Mucosa of rectum (tissue), 2 donors: ENCODE measurements around the gene CDH24.

Source experiments
- H3K27ac ChIP-seq, 2 donors: one replicate each; pipeline ENCODE4 v1.7.0; 2013; ENCODE audit warnings: inconsistent platforms in 2 of 2, low read depth in 2 of 2, low read length in 2 of 2
- H3K27me3 ChIP-seq, 2 donors: one replicate each; pipeline ENCODE4 v1.7.0; 2013; ENCODE audit warnings: low read length in 2 of 2; ENCODE audit not compliant: control insufficient read depth in 2 of 2, insufficient read depth in 2 of 2
- H3K36me3 ChIP-seq, 2 donors: one replicate each; pipeline ENCODE4 v1.7.0; 2013; ENCODE audit warnings: low read length in 2 of 2; ENCODE audit not compliant: control insufficient read depth in 2 of 2, insufficient read depth in 2 of 2
- H3K4me1 ChIP-seq, 2 donors: one replicate each; pipeline ENCODE4 v1.7.0; 2013; ENCODE audit warnings: low read length in 2 of 2, mild to moderate bottlenecking in 1 of 2; ENCODE audit not compliant: control insufficient read depth in 2 of 2, insufficient read depth in 2 of 2
- H3K4me3 ChIP-seq, 2 donors: one replicate each; pipeline ENCODE4 v1.7.0; 2013; ENCODE audit warnings: low read length in 2 of 2
- H3K9ac ChIP-seq, 2 donors: one replicate each; pipeline ENCODE4 v1.7.0; 2013; ENCODE audit warnings: low read length in 2 of 2, low read depth in 1 of 2, mild to moderate bottlenecking in 1 of 2
- H3K9me3 ChIP-seq, 2 donors: one replicate each; pipeline ENCODE4 v1.7.0; 2013; ENCODE audit warnings: low read length in 2 of 2; ENCODE audit not compliant: control insufficient read depth in 2 of 2
- donor health status: healthy.
- donor health status: Normal muscosa, but diverticular disease.

CDH24 gene

DNA sequence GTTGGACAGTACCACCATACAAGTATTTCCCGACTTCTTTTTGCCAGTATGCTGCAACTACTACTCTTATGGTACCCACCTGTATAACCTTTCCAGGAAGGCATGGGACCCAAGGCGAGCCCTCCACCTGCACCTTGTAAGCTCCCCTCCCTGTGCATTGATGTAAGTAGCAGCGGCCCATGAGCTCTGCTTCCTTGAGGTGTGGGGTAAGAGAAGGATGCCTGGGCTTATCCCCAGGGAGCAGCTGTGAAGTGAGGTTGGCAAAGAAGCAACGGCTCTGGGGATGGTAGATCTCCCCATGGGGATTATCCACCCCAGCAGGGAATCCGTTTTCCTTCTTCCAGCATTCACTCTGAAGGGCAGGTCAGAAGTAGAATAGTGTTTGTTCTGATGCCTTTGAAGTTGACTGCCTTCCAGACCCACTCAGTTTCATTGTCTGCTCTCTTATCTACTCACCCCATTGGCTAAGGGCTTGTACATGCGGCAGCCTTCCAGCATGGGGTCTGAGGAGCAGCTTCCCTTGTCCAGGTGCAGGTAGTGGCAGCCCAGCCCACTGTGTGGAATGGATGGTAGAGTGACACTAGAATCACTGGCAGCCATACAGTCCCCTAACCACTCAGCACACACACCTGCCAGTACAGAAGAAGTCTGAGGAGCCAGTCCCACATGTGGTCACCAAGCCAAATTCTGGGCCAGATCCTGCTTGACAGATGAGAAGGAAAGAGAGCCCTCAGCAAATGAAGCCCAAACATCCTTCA lies 44.1 kb upstream of the CDH24 start:
- no peak overlapping the region for H3K4me3 ChIP-seq
- no peaks in the 10 kb centered on the region for H3K9me3 ChIP-seq
- H3K9ac ChIP-seq, result no peak overlapping the region
- peaks cover 15 to 18% of the 10 kb centered on the region in 2 donors for H3K36me3 ChIP-seq
- peaks cover 5 to 6% of the 10 kb centered on the region in 2 donors for H3K4me1 ChIP-seq
- H3K27me3 ChIP-seq, result no peaks in the 10 kb centered on the region
- H3K27ac ChIP-seq, result no peak overlapping the region

DNA sequence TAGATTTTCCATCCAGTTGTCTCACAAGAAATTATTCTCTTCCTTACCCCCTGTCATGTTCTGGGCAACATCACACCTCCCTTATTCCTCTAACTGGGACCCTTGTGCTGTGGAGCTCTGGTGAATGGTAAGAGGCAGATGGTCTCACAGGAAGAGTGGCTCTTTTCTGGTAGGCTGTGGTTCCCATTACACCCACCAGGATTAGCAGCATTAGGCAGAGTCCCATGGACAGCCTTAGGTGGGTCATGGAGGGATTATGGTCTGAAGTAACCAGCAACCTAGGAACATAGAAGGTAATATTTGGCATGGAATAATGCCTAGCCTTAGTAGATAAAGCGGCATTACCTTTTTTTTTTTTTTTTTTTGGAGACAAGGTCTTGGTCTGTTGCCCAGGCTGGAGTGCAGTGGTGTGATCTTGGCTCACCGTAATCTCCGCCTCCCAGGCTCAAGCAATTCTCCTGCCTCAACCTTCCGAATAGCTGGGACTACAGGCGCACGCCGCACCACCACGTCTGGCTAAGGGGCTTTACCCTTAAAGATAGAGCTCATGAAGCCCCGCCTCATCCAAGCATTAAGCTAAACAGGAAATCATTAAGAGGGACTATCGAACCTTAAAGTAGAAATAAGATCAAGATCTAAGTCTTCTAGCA lies 42.0 kb upstream of the CDH24 start:
- no peak overlapping the region for H3K9ac ChIP-seq
- H3K36me3 ChIP-seq, result peaks cover 15 to 18% of the 10 kb centered on the region in 2 donors
- no peak overlapping the region for H3K27ac ChIP-seq
- no peaks in the 10 kb centered on the region for H3K27me3 ChIP-seq
- no peak overlapping the region for H3K4me3 ChIP-seq
- no peaks in the 10 kb centered on the region for H3K9me3 ChIP-seq
- H3K4me1 ChIP-seq, result peaks cover 6 to 7% of the 10 kb centered on the region in 2 donors

DNA sequence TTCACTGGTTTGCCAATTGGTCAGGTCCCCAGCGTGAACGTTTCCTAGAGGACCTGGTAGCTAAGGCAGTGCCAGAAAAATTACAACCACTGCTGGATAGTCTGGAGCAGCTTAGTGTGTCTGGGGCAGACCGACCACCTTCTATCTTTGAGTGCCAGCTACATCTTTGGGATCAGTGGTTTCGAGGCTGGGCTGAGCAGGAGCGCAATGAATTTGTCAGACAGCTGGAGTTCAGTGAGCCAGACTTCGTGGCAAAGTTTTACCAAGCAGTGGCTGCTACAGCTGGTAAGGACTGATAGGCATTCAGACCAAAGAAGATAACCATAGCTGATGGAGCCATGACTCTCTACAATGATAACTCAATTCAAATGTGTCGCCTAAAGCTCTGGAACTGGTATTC lies 40.5 kb upstream of the CDH24 start:
- Histone ChIP-seq H3K9ac (no peak overlapping the region), H3K36me3 (peaks cover 17 to 23% of the 10 kb centered on the region in 2 donors), H3K27me3 (no peaks in the 10 kb centered on the region), H3K4me3 (no peak overlapping the region), H3K4me1 (peaks cover 15 to 19% of the 10 kb centered on the region in 2 donors), H3K27ac (no peak overlapping the region), H3K9me3 (no peaks in the 10 kb centered on the region)

DNA sequence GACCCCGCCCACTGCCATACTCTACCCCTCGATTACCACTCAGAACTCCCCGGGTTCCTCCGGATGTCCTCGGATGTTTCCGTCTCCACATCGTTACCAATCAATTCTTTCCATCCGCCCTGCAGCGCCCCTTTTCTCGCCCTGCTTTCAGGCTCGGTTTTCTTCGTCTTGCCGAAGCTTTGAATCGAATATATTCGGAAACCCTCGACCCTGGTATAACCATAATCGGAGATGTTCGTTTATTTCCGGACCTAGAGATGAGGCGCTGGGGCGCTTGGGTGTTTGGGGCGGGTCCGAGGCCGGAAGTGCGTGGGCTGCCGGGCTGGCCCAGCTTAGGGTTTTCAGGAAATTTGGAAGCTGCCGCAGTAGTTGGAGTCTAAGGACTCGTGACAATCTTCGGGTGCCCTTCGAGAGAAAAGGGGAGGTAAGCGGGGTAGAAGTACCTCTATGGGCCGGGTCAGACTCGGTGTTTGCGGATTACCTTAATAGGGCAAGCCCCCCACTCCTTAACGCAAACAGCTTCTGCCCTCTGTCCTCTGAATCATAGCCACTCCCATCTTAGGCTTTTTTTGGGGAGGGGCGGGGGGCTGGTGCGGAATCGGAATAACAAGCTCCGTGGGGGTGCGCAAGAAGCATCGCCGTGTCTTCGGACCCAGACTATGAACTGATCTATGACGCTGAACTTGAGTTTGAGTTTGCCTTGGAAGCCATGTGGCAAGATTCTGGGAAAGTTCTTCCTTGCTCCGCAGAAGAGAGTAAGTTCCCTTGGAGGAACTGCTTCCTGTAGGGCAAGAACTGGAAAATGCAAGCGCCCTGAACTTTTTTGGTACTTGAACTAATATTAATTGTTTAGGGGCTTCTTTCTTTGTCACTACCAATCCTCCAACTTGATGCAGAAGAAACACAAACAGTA lies 38.1 kb upstream of the CDH24 start, which contains the start of gene C14orf119:
TSS of gene C14orf119 (plus strand) at position 310 of the 913 bp plus-strand sequence. CDS start 2,154 bp downstream, outside the sequence.
- Histone ChIP-seq H3K36me3 (peaks cover 28 to 40% of the 10 kb centered on the region in 2 donors), H3K9ac (peak within 1 kb of the TSS; percentile 99), H3K4me1 (peaks cover 19 to 20% of the 10 kb centered on the region in 2 donors), H3K27ac (peak within 1 kb of the TSS; percentile 99), H3K4me3 (peak within 1 kb of the TSS; percentile 97 to 99), H3K9me3 (no peaks in the 10 kb centered on the region), H3K27me3 (no peaks in the 10 kb centered on the region)

DNA sequence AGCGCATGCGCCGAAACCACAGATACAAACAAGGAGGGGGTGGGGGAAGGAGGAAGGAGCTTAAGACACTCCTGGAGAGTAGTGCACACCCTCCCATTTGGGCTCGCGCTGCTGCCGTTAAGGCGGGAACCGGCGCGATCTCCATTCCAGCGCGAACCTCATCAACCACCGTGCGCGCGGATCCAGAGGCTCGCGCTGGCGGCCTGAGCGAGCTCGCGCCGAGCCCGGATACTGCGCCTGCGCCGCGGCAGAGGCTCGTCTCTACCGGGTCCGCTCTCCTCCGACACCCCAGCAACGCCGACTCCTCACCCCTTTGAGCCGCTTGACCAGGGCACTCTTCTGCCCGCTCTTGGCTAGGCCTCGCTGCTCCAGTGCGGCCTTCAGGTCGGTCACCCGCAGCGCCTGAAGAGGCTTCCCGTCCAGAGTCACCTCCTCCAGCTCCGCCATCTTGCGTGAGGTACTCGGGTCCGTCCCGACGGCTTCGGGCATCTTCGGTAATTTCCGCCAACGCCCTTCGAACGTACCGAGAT lies 37.4 kb upstream of the CDH24 start, which contains the start of gene ACIN1:
TSS of gene ACIN1 (minus strand) at position 471 of the 530 bp plus-strand sequence. CDS start at position 447, 24 bp downstream.
- Histone ChIP-seq H3K9ac (peak within 1 kb of the TSS; percentile 99), H3K4me1 (peaks cover 19 to 20% of the 10 kb centered on the region in 2 donors), H3K36me3 (peaks cover 35 to 47% of the 10 kb centered on the region in 2 donors), H3K9me3 (no peaks in the 10 kb centered on the region), H3K4me3 (peak within 1 kb of the TSS; percentile 97 to 99), H3K27ac (peak within 1 kb of the TSS; percentile 99), H3K27me3 (no peaks in the 10 kb centered on the region)

DNA sequence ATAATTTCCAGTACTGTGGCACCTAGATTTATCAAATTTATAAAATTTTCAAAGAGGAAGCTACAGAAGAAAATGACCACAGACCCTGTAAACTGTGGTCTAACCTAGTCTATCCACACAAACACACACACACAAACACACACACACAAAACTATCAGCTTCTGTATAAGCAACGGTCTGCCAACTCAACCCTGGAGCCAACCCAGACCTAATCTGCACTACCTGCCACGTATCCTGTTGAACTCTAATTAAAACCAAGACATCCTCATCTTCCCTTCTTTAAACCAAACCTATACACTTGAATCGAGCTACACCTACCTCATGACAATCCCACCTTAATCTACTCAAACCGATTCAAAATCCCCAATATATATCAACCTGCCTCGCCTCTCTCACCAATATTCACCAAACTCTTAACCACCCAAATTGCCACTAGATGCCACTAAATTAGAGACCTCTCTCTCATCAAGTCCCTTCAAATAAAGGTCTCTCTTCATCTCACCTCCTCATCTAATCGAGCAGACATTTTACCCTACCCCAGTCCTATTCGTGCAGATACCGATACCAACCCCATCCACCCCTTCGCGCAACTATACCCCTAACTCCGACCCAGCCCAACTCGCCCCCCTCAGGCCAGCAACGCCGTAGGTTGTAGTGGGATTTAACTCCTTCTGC lies 36.8 kb upstream of the CDH24 start:
- H3K36me3 ChIP-seq, result peaks cover 41 to 51% of the 10 kb centered on the region in 2 donors
- peaks cover 19 to 20% of the 10 kb centered on the region in 2 donors for H3K4me1 ChIP-seq
- no peaks in the 10 kb centered on the region for H3K27me3 ChIP-seq
- H3K4me3 ChIP-seq, result peak overlapping the region; percentile 97 to 99
- H3K27ac ChIP-seq, result peak overlapping the region; percentile 99
- no peaks in the 10 kb centered on the region for H3K9me3 ChIP-seq
- H3K9ac ChIP-seq, result peak overlapping the region; percentile 95 to 99

GRCh38 chr14:23093526-23093925 lies 36.2 kb upstream of the CDH24 start:
- peaks cover 19 to 20% of the 10 kb centered on the region in 2 donors for H3K4me1 ChIP-seq
- peak overlapping the region; percentile 97 to 99 for H3K4me3 ChIP-seq
- peaks cover 43 to 49% of the 10 kb centered on the region in 2 donors for H3K36me3 ChIP-seq
- no peaks in the 10 kb centered on the region for H3K27me3 ChIP-seq
- no peaks in the 10 kb centered on the region for H3K9me3 ChIP-seq
- H3K9ac ChIP-seq, result peak overlapping the region; percentile 95 to 99
- H3K27ac ChIP-seq, result no peak overlapping the region

DNA sequence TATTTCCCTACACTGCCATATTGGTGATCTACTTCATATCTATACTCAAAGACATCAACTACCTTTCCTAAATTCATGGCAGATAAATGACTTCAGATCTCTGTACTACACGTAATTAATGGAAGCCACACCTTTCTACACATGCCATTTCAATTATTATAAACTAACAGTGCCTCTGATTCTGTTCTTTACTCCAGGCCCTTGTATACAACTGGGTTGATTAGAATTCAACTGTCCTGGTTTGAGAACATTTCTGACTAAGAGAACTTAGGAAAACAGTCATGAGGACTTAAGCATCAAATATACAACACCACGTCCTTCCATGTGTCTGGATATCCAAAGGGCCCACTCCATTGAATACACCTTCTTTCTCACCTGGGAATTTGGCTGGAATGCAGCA lies 35.8 kb upstream of the CDH24 start:
- Histone ChIP-seq H3K27ac (no peak overlapping the region), H3K4me1 (peaks cover 19 to 20% of the 10 kb centered on the region in 2 donors), H3K27me3 (no peaks in the 10 kb centered on the region), H3K9ac (no peak overlapping the region), H3K36me3 (peaks cover 43 to 50% of the 10 kb centered on the region in 2 donors), H3K9me3 (no peaks in the 10 kb centered on the region), H3K4me3 (no peak overlapping the region)
